DMS 273 treated with DMSO at 0.1 percent for 48 hours (cell line): ENCODE data around the gene SRSF11.

Experiments used
- DNase-seq: peaks from one replicate; lab custom pipeline; 2025; lab: John Stamatoyannopoulos, UW

The SRSF11 gene

GRCh38 chr1:70222716-70223235 is 1.6 kb downstream of the SRSF11 start:
- DNase-seq = no peak

GRCh38 chr1:70224954-70225353 is 3.8 kb downstream of the SRSF11 start:
- no peak for DNase-seq

DNA sequence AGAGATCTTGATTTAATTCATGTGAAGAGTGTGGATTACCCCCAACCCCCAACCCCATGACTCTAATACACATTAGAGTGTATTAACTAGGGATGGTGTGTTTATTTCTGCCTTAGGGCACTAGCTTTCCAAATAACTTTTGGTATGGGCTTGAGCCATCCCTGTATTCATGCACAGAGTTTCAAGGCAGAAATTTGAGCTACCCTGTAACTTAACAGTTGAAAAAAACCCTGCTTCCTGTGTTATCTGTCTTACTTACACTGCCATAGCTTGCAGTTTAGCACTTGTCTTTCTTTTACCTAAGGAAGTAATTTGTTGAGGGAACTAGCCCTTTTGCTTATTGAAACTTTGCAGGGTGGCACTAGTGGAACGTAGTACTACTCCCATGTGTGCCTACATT is 6.3 kb downstream of the SRSF11 start:
- DNase-seq = no peak

- no peak for DNase-seq
Measured at GRCh38 chr1:70228670-70229069, 7.5 kb downstream of the SRSF11 start.

- no peak for DNase-seq
Measured at GRCh38 chr1:70231475-70231874, 10.3 kb downstream of the SRSF11 start.

- DNase-seq = no peak
Measured at GRCh38 chr1:70234733-70235132, 13.6 kb downstream of the SRSF11 start.

- no peak for DNase-seq
Measured at GRCh38 chr1:70239940-70240339, 18.8 kb downstream of the SRSF11 start.

DNA sequence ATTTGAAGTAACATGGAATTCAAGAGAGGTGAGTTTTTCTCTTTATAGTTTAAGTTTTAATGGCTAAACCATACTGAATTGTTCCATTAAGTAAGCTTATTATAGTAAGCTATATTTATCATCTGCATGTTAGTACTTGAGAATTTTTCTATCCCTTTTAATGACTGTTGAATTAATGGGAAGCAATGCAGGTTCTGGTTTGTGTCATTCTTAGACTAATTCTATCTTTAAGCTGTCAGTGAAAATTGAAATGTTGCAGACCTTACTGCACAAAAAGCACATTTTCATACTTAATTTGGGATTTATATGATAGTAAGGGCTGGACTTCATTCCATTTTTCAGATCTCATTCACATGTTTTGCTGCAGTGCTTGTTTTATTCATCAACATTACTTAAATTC is 25.9 kb downstream of the SRSF11 start:
- DNase-seq = no peak

GRCh38 chr1:70247768-70248167 is 26.6 kb downstream of the SRSF11 start:
- no peak for DNase-seq

GRCh38 chr1:70248729-70249128 is 27.5 kb downstream of the SRSF11 start:
- DNase-seq = no peak

DNA sequence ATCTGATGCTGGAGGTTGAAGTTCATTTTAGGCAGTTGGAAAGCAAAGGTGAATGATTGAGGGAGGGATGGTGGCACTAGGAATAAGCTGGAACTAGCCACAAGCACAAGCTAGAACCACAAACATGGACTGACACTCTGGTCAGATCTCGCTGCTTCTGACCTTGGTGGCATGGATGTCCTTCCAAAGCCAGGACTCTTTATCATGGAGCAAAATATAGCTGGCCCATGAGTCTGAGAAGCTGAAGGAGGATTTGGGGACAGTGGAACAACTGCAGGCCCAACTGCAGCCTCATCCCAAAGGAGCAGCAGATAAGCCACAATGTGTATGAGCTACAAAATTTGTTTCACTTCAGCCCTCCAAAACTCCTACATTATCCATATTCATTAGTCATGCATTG is 35.5 kb downstream of the SRSF11 start:
- DNase-seq = no peak

DNA sequence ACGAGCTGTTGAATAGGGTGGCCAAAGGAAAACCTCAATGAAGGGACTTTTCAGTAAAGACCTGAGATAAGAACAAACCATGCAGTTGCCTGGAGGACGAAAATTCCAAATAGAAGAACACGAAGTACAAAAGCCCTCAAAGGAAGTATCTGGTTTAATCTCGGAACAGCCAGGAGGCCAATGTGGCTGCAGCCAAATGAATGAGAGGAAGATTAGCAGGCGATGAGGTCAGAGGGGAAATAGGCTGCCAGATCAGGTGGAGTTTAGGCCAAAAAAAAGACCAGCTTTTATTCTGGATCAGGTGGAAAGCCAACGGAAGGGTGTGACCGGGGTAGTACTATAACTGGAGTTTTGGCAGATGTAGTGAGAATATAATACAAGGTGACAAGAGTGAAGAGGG is 43.7 kb downstream of the SRSF11 start:
- no peak for DNase-seq

DNA sequence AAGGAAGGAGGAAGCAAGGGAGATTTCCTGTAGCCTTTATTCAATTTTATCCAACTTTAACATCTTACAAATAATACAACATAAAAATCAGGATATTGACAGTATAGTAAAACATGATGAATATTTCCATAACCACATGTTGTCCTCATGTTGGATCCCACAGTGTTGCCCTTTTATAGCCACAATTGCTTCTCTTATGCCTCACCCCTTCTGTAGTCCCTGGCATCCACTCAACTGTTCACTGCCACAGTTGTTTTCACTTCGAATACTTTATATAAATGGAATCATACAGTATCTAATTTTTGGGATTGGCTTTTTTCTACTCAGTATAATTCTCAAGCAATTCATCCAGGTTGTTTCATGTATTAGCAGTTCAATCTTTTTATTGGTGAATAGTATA is 44.8 kb downstream of the SRSF11 start:
- no peak for DNase-seq

DNA sequence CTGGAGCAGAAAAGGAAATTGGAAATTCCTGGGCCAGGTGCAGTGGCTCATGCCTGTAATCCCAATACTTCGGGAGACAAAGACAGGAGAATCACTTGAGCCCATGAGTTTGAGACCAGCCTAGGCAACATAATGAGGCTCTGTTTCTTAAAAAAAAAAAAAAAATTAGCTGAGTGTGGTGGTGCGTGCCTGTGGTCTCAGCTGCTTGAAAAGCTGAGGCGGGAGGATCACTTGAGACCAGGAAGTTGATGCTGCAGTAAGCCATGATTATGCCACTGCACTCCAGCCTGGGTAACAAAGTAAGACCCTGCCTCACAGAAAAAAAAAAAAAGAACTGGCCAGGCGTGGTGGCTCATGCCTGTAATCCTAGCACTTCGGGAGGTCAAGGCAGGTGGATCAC is 56.7 kb downstream of the SRSF11 start:
- no peak for DNase-seq

GRCh38 chr1:70278710-70279109 is 57.5 kb downstream of the SRSF11 start:
- DNase-seq = no peak

GRCh38 chr1:70284366-70284765 is 63.2 kb downstream of the SRSF11 start:
- DNase-seq = no peak

DNA sequence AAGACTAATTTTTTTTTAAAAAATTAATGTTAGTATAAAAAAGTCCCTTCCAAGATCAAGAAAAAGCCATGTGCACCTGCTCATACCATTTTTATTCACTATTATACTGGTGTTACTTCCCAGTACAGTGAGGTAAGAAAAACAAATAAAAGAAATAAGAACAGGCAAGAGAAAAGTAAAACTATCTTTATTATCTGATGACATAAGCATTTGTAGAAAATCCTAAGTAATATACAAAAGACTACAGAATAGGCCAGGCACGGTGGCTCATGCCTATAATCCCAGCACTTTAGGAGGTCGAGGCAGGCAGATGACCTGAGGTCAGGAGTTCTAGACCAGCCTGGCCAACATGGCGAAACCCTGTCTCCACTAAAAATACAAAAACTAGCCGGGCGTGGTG is 65.3 kb downstream of the SRSF11 start:
- DNase-seq = no peak

DNA sequence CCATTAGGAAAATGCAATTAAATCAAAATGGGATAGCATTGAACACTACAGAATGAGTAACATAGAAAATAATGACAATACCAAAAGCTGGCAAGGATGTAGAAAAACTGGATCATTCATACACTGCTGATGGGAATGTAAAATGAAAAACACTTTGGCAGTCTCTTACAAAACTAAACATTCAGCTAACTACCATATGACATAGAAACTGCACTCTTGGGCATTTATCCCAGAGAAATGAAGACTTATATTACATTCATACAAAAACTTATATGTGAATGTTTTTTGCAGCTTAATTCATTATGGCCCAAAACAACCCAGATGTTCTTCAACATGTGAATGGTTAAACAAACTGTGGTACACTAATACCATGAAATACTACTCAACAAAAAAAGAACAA is 67.0 kb downstream of the SRSF11 start:
- DNase-seq = no peak

DNA sequence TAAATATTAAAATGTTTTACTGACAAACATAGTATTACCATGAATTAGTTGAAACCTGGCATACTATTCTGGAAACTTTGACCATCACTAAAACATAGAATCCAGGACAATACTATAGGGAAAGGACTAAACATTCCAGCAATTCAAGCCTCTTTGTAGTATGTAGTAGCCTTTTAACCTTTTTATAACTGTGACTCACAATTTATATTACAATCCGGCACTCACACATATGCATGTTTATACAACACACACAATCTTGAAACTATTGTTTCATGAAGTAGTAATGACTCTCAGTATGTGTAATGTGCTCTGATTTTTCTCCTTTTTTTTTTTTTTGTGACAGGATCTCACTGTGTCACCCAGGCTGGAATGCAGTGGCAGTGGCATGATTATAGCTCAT is 69.0 kb downstream of the SRSF11 start:
- no peak for DNase-seq

DNA sequence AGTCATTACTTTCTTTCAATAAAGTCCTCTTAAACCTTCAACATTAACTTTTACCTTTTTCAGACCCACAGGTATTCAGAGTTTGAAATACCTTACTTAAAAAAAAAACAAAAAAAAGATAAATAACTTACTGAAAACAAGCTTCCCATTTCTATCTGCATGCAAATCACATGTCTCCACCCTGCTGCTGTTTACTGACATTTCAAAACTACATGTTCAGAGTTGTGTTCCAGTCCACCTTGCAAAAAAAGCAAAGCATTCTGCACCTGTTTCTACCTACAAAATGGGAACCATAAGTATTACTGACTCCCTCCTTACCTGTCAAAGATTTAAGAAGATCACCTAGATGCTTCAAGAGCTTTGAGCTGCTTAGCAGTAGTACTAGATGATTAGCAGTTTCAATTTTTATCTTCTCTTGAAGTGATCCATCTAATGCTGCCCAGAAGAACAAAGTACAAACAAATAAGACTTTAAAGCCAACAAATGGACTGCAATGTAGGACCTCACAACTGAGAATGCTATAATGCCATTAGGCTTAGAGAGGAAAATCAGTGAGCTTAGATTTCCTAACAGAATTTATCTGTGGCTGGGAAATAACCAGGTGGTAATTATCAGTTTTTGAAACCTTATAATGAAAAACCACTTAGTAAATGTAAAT is 72.1 kb downstream of the SRSF11 start:
- no peak for DNase-seq

DNA sequence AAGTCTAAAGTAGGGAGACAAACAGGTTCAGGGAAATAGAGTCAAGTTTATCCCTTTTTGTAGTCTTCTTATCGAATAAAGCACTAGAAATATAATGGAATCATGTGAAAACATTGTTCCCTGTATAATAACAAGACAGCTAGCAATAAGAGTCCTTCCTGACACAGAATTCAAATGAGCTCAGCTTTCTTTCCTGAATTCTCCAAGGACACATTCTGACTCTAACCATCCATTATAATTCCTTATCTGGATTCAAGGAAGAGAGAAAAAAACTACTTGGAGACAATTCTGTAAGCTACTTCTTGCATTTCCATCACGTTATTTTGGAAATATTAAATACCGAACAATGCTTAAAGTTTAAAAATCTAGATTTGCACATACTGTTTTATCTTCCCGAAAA is 74.6 kb downstream of the SRSF11 start:
- DNase-seq = no peak

- DNase-seq = no peak
Measured at GRCh38 chr1:70299472-70299871, 78.3 kb downstream of the SRSF11 start.
